Ascending aorta (tissue), 2 donors: Measurements from ENCODE around the gene ANXA10. TPM values are rescaled to one million over a fixed set of nuclear protein-coding genes. Genes with fewer than 3 reads are reported as not detected.
"Not testable (repeated sequence)": the region's sequence is repeated elsewhere in the genome, so short reads cannot be mapped to it uniquely, and the experiment has no call there.

Experiments
- DNase-seq, 2 donors: peaks; one replicate each; pipeline ENCODE4 v3.0.0-alpha.2; 2019; ENCODE audit warnings: low spot score in 2 of 2
- H3K27ac ChIP-seq, 2 donors: fragments of 200-600 bp; sonication (generic); one replicate each; pipeline ENCODE4 v1.5.1; 2016 to 2017; ENCODE audit warnings: mild to moderate bottlenecking in 1 of 2
- H3K27me3 ChIP-seq: fragments of 200-600 bp; sonication (generic); one replicate; pipeline ENCODE4 v1.5.1; 2017
- H3K36me3 ChIP-seq, 2 donors: fragments of 200-600 bp; sonication (generic); one replicate each; pipeline ENCODE4 v1.5.1; 2016
- H3K4me1 ChIP-seq, 2 donors: fragments of 200-600 bp; sonication (generic); one replicate each; pipeline ENCODE4 v1.5.1; 2016 to 2017; ENCODE audit warnings: mild to moderate bottlenecking in 1 of 2
- H3K4me3 ChIP-seq, 2 donors: fragments of 200-600 bp; sonication (generic); one replicate each; pipeline ENCODE4 v1.5.1; 2016 to 2017; ENCODE audit warnings: mild to moderate bottlenecking in 1 of 2
- H3K9me3 ChIP-seq, 2 donors: fragments of 200-600 bp; sonication (generic); one replicate each; pipeline ENCODE4 v1.5.1; 2016
- intact Hi-C: fragments of 100-400 bp; cut with DNase I; formaldehyde crosslinking; loops from one replicate; pipeline ENCODE4 v1.15.1; 2023
- total RNA-seq: library from RNA; depleted of rRNA; stranded (reverse); fragments of >200 nt; gene quantifications from one replicate; pipeline ENCODE4 v1.1.0, GENCODE V29; 2016
- TF ChIP-seq, protein P1 (sequence below), 3 experiments: fragments of 200-600 bp in 2 of 3; fragments of 450-650 bp in 1 of 3; sonication (generic) in 2 of 3; IDR thresholded peaks; one replicate each; pipeline ENCODE4 v1.5.1; 2016 to 2019; ENCODE audit warnings: antibody characterized with exemption in 3 of 3, mild to moderate bottlenecking in 1 of 3, moderate library complexity in 1 of 3

The ANXA10 gene
- total RNA-seq, 1 donor from 2014 or later = not detected

DNA sequence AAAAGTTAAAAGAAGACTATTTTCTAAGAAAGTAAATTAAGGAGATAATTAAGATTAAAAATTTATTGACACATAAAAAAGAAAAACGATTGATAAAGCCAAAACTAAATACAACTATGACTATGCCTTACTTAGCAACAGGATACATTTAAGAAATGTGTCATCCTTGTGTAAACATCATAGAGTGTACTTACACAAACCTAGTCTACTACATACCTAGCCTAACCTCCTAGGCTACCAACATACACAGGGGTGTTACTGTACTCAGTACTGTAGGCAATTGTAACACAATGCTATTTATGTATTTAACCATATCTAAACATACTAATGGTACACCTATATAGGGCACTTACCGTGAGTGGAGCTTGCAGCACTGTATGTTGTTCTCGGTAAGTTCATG is 108.3 kb downstream of the ANXA10 start:
- no peaks in the 10 kb centered on the region for H3K27me3 ChIP-seq
- TF ChIP-seq, protein P1, sequence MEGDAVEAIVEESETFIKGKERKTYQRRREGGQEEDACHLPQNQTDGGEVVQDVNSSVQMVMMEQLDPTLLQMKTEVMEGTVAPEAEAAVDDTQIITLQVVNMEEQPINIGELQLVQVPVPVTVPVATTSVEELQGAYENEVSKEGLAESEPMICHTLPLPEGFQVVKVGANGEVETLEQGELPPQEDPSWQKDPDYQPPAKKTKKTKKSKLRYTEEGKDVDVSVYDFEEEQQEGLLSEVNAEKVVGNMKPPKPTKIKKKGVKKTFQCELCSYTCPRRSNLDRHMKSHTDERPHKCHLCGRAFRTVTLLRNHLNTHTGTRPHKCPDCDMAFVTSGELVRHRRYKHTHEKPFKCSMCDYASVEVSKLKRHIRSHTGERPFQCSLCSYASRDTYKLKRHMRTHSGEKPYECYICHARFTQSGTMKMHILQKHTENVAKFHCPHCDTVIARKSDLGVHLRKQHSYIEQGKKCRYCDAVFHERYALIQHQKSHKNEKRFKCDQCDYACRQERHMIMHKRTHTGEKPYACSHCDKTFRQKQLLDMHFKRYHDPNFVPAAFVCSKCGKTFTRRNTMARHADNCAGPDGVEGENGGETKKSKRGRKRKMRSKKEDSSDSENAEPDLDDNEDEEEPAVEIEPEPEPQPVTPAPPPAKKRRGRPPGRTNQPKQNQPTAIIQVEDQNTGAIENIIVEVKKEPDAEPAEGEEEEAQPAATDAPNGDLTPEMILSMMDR (IDR thresholded peaks at IDR 0.05) = no peak
- intact Hi-C loops = no loop called here
- no peak overlapping the region for H3K4me3 ChIP-seq
- no peak overlapping the region for H3K27ac ChIP-seq
- no peaks in the 10 kb centered on the region for H3K36me3 ChIP-seq
- H3K4me1 ChIP-seq = no peaks in the 10 kb centered on the region
- DNase-seq = no peak
- H3K9me3 ChIP-seq = peaks cover 0 to 14% of the 10 kb centered on the region in 2 donors

DNA sequence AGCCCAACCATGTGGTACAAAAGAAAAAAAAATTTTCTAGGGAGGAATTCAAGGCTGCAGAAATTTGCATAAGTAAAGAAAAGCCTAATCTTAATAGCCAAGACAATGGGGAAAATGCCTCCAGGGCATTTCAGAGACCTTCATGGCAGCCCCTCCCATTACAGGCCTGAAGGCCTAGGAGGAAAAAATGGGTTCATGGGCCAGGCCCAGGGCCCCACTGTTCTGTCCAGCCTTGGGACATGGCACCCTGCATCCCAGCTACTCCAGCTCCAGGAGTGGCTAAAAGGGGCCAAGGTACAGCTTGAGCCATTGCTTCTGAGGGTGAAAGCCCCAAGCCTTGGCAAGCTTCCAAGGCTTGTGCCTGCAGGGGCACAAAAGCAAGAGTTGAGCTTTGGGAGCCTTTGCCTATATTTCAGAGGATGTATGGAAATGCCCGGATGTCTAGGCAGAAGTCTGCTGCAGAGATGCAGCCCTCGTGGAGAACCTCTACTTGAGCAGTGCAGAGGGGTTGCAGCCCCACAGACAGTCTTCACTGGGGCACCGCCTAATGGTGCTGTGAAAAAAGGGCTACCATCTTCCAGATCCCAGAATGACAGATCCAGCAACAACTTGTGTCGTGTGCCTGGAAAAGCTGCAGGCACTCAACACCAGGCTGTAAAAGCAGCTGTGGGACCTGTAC is 111.0 kb downstream of the ANXA10 start:
- intact Hi-C loops = no loop called here
- H3K4me1 ChIP-seq = no peaks in the 10 kb centered on the region

DNA sequence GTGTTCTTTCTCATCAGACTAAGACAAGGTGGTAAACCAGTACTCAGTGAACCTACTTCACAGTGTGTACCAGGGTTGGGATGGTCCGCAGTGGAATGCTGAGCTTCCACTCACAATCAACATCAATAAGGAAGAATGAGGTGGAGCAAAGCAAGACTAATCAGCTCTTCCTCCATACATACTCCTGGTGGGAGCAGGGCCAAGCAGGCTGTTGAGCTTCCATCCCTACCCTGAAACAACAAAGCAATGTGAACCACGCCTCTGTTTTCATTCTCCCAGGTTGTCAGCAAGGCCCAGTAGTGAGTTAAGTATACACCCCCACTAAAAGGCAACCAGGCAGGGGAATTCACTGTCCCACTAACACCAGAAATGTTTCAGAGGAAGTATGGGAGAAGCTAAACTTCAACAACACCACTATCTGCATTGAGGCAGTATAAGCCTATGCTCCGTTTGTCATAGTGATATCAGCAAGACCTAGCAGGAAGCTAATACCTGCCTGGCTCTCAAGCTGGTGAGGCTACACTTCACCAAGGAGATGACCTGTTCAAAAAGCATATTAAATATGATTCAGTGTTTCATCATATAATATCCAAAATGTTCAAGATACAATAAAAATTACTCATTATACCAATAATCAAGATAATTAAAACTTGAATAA is 116.7 kb downstream of the ANXA10 start:
- H3K4me1 ChIP-seq = no peaks in the 10 kb centered on the region
- TF ChIP-seq, protein P1 (IDR thresholded peaks at IDR 0.05) = no peak
- no peak for DNase-seq
- H3K36me3 ChIP-seq = no peaks in the 10 kb centered on the region
- intact Hi-C loops = no loop called here
- H3K27me3 ChIP-seq = no peaks in the 10 kb centered on the region
- peaks cover 0 to 1% of the 10 kb centered on the region in 2 donors for H3K9me3 ChIP-seq
- no peak overlapping the region for H3K27ac ChIP-seq
- no peak overlapping the region for H3K4me3 ChIP-seq

More for the DNA sequence above, 111.0 kb downstream of the ANXA10 start:
- no peak for DNase-seq
- TF ChIP-seq, protein P1 (IDR thresholded peaks at IDR 0.05) = no peak
- Histone ChIP-seq H3K27ac (no peak overlapping the region), H3K9me3 (peaks cover 0 to 14% of the 10 kb centered on the region in 2 donors), H3K4me3 (no peak overlapping the region), H3K27me3 (no peaks in the 10 kb centered on the region), H3K36me3 (no peaks in the 10 kb centered on the region)

DNA sequence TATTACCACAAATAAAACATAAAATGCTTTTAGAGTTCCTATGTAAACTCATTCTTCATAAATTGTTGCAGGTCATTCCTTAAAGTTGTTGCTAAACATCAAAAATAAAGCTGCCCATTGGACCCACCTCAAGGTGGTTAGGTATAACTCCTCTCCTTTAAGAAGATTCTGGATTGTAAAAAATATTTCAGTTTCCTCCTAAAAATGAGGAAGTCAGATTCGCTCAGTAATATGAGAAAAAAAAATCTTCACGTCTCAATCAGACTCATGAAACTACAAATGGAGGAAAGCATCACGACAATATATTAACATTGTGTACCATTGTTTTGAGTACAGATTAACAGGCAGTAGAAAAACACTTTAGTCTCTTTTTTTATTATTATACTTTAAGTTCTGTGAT is 120.3 kb downstream of the ANXA10 start:
- Histone ChIP-seq H3K27ac (no peak overlapping the region), H3K4me3 (no peak overlapping the region), H3K36me3 (peaks cover 7 to 17% of the 10 kb centered on the region in 2 donors), H3K4me1 (no peaks in the 10 kb centered on the region), H3K27me3 (no peaks in the 10 kb centered on the region), H3K9me3 (peaks cover 0 to 9% of the 10 kb centered on the region in 2 donors)
- intact Hi-C loops = no loop called here
- DNase-seq = no peak
- TF ChIP-seq, protein P1 (IDR thresholded peaks at IDR 0.05) = no peak

DNA sequence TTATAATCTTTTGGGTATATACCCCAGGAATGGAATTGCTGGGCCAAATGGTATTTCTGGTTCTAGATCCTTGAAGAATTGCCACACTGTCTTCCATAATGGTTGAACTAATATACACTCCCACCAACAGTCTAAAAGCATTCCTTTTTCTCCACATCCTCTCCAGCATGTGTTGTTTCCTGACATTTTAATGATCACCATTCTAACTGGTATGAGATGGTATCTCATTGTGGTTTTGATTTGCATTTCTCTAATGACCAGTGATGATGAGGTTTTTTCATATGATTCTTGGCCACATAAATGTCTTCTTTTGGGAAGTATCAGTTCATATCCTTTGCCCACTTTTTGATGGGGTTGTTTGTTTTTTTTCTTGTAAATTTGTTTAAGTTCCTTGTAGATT is 121.2 kb downstream of the ANXA10 start:
- intact Hi-C loops, H3K4me1 ChIP-seq, H3K4me3 ChIP-seq, H3K27me3 ChIP-seq, H3K27ac ChIP-seq, DNase-seq: not testable (repeated sequence)
- Histone ChIP-seq H3K9me3 (peaks cover 0 to 11% of the 10 kb centered on the region in 2 donors), H3K36me3 (peaks cover 11 to 26% of the 10 kb centered on the region in 2 donors)

DNA sequence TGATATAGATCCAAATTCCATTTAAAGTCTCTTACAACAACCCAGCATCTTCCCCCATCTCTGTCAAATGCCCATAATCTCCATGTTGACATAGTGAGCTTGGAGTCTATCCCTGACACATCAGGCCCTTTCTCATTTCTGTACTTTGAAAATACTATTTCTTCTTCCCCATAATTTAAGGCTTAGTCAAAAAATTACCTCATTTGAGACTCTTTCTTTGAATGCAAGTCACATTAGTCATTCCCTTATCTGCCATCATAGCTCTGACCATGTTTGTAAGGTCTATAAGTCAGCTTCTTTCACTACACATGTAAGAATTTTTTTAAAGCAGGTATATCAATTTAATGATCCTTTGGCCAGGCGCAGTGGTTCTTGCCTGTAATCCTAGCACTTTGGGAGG is 126.3 kb downstream of the ANXA10 start:
- Histone ChIP-seq H3K36me3 (peaks cover 23 to 49% of the 10 kb centered on the region in 2 donors), H3K9me3 (peaks cover 0 to 11% of the 10 kb centered on the region in 2 donors), H3K4me1 (no peaks in the 10 kb centered on the region), H3K4me3 (no peak overlapping the region), H3K27ac (no peak overlapping the region), H3K27me3 (no peaks in the 10 kb centered on the region)
- intact Hi-C loops = no loop called here
- no peak for DNase-seq
- TF ChIP-seq, protein P1 (IDR thresholded peaks at IDR 0.05) = no peak
